Stimulated activated CD4-positive, alpha-beta T cell treated with anti-CD3 and anti-CD28 coated beads, Interleukin-4, amount 100 ng/mL, for 1 hour (primary cell): ENCODE data around the gene TEX26.

ENCODE experiments used
- DNase-seq: peaks from one replicate; pipeline ENCODE4 v3.0.0-alpha.2; 2020

The TEX26 gene

GRCh38 chr13:31016342-31017325 is 84.2 kb downstream of the TEX26 start:
- no peak for DNase-seq

DNA sequence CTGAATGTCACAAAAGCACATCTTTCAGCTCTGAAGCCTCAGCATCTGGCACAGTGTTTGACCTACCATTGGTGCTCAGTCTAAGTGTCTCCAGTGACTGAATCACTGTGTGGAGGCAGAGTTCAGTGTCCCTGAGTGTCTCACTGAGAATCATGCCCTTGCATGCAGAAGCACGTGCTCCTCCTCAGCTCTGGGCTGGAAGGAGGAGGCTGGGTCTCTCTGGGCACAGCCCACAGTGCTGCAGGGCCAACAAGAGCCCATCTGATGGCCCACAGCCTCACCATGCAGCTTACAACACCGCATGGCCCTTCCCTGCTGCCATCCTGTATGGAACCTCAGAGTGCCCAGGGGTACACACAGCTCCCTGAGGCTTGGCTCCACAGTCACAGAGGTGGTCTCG is 86.1 kb downstream of the TEX26 start:
- DNase-seq = no peak

- no peak for DNase-seq
These were observed 88.5 kb downstream of the TEX26 start for GRCh38 chr13:31020996-31021395.

- DNase-seq = no peak
These were observed 89.9 kb downstream of the TEX26 start for GRCh38 chr13:31022288-31022895.

DNA sequence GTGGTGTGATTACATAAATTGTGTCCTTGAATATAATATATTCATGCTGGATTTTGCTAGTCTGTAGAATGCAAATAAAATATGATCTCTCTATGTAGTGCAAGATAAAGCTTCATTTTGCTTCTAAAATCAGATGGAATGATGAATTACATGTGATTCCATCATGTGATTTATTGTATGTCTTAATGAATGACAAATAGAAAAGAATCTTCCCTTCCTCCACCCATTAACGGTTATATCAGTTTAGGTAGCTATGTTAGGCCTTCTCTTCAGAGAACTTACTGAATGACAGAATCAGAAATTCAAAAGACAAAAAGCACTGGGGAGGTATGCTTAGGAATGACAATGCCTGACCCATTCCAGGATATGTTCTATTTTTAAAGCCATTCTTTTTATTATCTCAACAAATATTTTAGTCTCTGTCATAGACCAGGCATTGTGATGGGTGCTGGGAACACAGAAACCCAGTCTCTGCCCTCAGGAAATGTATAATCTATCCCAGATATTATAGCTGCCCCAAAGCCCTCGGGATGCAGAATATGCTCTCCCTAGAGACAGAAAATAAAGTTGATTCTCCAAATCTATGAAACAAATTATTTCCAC is 90.6 kb downstream of the TEX26 start:
- no peak for DNase-seq
